K562 (cell line): ENCODE data around the gene CCDC82. TPM values are rescaled to one million over a fixed set of nuclear protein-coding genes. Genes with fewer than 3 reads are reported as not detected.

ENCODE experiments used
- ATF7 ChIP-seq: fragments of 450-650 bp; IDR thresholded peaks from 2 replicates; pipeline ENCODE4 v1.7.1; 2014; ENCODE audit warnings: mild to moderate bottlenecking, moderate library complexity
- CBFA2T3 ChIP-seq: fragments of 450-650 bp; IDR thresholded peaks from 2 replicates; pipeline ENCODE4 v1.6.1; 2017
- CHD2 ChIP-seq: IDR thresholded peaks from 2 replicates; pipeline ENCODE4 v1.6.1; 2011; ENCODE audit warnings: low read depth, low read length
- FOXK2 ChIP-seq, 2 experiments: fragments of 450-650 bp; IDR thresholded peaks in 1 of 2; conservative IDR thresholded peaks in 1 of 2; 2 replicates each; pipeline ENCODE4 v1.6.1; 2016; ENCODE audit warnings: low read depth in 2 of 2, mild to moderate bottlenecking in 1 of 2
- KLF16 ChIP-seq: IDR thresholded peaks from 2 replicates; pipeline ENCODE4 v1.6.1; 2016; ENCODE audit warnings: antibody characterized with exemption
- RBFOX2 ChIP-seq: fragments of 200-400 bp; formaldehyde crosslinking; IDR thresholded peaks from 2 replicates; pipeline ENCODE4 v1.6.1; 2017; ENCODE audit warnings: low read depth, mild to moderate bottlenecking, low read length, moderate library complexity
- SMARCC2 ChIP-seq: fragments of 450-650 bp; IDR thresholded peaks from 2 replicates; pipeline ENCODE4 v1.6.1; 2017; ENCODE audit warnings: antibody characterized with exemption, moderate library complexity, mild to moderate bottlenecking, low read depth
- STAT5B ChIP-seq: fragments of 250-450 bp; sonication (Bioruptor Pico); IDR thresholded peaks from 2 replicates; pipeline ENCODE4 v1.8.0; 2021; ENCODE audit warnings: mild to moderate bottlenecking, inconsistent platforms
- TEAD1 ChIP-seq, 2 experiments: fragments of 450-650 bp in 1 of 2; sonication (generic) in 1 of 2; formaldehyde crosslinking; IDR thresholded peaks; 2 replicates each; pipeline versions ENCODE4 v1.4.0 to v1.8.0; 2020 to 2022; ENCODE audit warnings: mild to moderate bottlenecking in 2 of 2, missing genetic modification reagents in 1 of 2
- TEAD4 ChIP-seq, 2 experiments: sonication (generic) in 1 of 2; formaldehyde crosslinking in 1 of 2; IDR thresholded peaks; 2 replicates each; pipeline versions ENCODE4 v1.6.1 to v1.8.0; 2012 to 2022; ENCODE audit warnings: borderline replicate concordance in 1 of 2, inconsistent platforms in 1 of 2, low read length in 1 of 2, mild to moderate bottlenecking in 1 of 2, missing genetic modification reagents in 1 of 2
- ZNF197 ChIP-seq: fragments of 200-800 bp; sonication (Bioruptor generic); IDR thresholded peaks from 2 replicates; pipeline ENCODE4 v1.6.1; 2016; ENCODE audit warnings: low read depth, missing genetic modification characterization, missing compliant biosample characterization
- ZNF224 ChIP-seq: sonication (generic); formaldehyde crosslinking; IDR thresholded peaks from 2 replicates; pipeline ENCODE4 v1.8.0; 2022; ENCODE audit warnings: mild to moderate bottlenecking, missing genetic modification reagents
- polyA plus RNA-seq, 8 experiments: library from polyadenylated mRNA; depleted of rRNA in 4 of 8; stranded (reverse) in 5 of 8; unstranded in 3 of 8; fragments of >200 nt; fragmentation: Nextera tagmentation in 2 of 8; fragmentation: Illumina TruSeq in 1 of 8; extraction: Ambion mirVana in 2 of 8; extraction: Trizol in 1 of 8; gene quantifications; 2 replicates each; pipeline versions ENCODE4 v1.2.1 to v1.2.3, GENCODE V29; 2011 to 2014; ENCODE audit warnings: inconsistent platforms in 1 of 8, missing spikeins in 1 of 8
- total RNA-seq, 7 experiments: library from RNA; depleted of rRNA in 6 of 7; stranded (reverse); fragments of >200 nt in 6 of 7; fragmentation: Illumina TruSeq in 2 of 7; extraction: Trizol in 2 of 7; gene quantifications; 2 replicates each; pipeline versions ENCODE4 v1.2.1 to v1.2.3, GENCODE V29; 2011 to 2021; ENCODE audit warnings: low replicate concordance in 1 of 7
- TF ChIP-seq, protein P1 (sequence below), 2 experiments: IDR thresholded peaks; 2 replicates each; pipeline ENCODE4 v1.6.1; 2011; ENCODE audit warnings: borderline replicate concordance in 1 of 2, control low read depth in 1 of 2, low read depth in 1 of 2, low read length in 1 of 2, mild to moderate bottlenecking in 1 of 2, mixed read lengths in 1 of 2, moderate library complexity in 1 of 2; ENCODE audit not compliant: insufficient read depth in 1 of 2, insufficient read length in 1 of 2, poor library complexity in 1 of 2, severe bottlenecking in 1 of 2; ENCODE audit errors: extremely low read depth in 1 of 2
- TF ChIP-seq, protein P2 (sequence below): fragments of 450-650 bp; formaldehyde crosslinking; IDR thresholded peaks from 2 replicates; pipeline ENCODE4 v1.4.0; 2020; ENCODE audit warnings: mild to moderate bottlenecking, moderate library complexity
- TF ChIP-seq, protein P3 (sequence below): IDR thresholded peaks from 2 replicates; pipeline ENCODE4 v1.6.1; 2011; ENCODE audit not compliant: insufficient read length; ENCODE audit errors: extremely low read depth
- TF ChIP-seq, protein P4 (sequence below): fragments of 450-650 bp; IDR thresholded peaks from 2 replicates; pipeline ENCODE4 v1.6.1; 2016; ENCODE audit warnings: low read depth

The CCDC82 gene
- total and polyA plus RNA-seq, 9 of the 15 experiments (the other 6 are each of a cell fraction or from before 2014, with no cell fraction given): 12.5 to 51.3 (median 24.5) TPM

DNA sequence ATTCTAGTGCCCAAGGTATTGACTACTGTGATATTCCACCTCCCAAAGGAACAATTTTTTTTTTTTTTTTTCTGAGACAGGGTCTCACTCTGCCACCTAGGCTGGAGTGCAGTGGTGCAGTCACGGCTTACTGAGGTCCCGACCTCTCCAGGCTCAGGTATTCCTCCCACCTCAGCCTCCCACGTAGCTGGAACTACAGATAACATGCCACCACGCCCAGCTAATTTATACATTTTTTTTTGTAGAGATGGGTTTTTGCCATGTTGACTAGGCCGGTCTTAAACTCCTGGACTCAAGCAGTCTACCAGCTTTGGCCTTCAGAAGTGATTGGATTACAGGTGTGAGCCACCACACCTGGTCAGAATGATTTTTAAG is 80.1 kb downstream of the CCDC82 start (continued):
- TF ChIP-seq, protein P1, sequence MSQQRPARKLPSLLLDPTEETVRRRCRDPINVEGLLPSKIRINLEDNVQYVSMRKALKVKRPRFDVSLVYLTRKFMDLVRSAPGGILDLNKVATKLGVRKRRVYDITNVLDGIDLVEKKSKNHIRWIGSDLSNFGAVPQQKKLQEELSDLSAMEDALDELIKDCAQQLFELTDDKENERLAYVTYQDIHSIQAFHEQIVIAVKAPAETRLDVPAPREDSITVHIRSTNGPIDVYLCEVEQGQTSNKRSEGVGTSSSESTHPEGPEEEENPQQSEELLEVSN (IDR thresholded peaks at IDR 0.05; ENCODE audit: borderline replicate concordance in 1 of 2, extremely low read depth in 1 of 2, insufficient read depth in 1 of 2, insufficient read length in 1 of 2, low read depth in 1 of 2, low read length in 1 of 2, poor library complexity in 1 of 2, severe bottlenecking in 1 of 2): no peak
- TF ChIP-seq STAT5B (CRISPR knock-in tag) (no peak), ATF7 (no peak), TEAD4 (IDR thresholded peaks at IDR 0.05; ENCODE audit: low read length) (peak; percentile 61), TEAD4 (CRISPR knock-in tag; IDR thresholded peaks at IDR 0.05; ENCODE audit: borderline replicate concordance) (no peak), CBFA2T3 (peak; percentile 67), KLF16 (0 out of 2 replicates have a peak, but pooled peaks have one; percentile 12), RBFOX2 (no peak), ZNF197 (CRISPR knock-in tag) (no peak), ZNF224 (no peak), SMARCC2 (no peak), FOXK2 (conservative IDR thresholded peaks at IDR 0.05 in 1 of 2, IDR thresholded peaks at IDR 0.05 in 1 of 2; ENCODE audit: low read depth in 2 of 2) (no peak), TEAD1 (CRISPR knock-in tag; IDR thresholded peaks at IDR 0.05) (no peak), CHD2 (no peak)
- TF ChIP-seq, protein P2, sequence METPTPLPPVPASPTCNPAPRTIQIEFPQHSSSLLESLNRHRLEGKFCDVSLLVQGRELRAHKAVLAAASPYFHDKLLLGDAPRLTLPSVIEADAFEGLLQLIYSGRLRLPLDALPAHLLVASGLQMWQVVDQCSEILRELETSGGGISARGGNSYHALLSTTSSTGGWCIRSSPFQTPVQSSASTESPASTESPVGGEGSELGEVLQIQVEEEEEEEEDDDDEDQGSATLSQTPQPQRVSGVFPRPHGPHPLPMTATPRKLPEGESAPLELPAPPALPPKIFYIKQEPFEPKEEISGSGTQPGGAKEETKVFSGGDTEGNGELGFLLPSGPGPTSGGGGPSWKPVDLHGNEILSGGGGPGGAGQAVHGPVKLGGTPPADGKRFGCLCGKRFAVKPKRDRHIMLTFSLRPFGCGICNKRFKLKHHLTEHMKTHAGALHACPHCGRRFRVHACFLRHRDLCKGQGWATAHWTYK (CRISPR knock-in tag): no peak
- TF ChIP-seq, protein P3, sequence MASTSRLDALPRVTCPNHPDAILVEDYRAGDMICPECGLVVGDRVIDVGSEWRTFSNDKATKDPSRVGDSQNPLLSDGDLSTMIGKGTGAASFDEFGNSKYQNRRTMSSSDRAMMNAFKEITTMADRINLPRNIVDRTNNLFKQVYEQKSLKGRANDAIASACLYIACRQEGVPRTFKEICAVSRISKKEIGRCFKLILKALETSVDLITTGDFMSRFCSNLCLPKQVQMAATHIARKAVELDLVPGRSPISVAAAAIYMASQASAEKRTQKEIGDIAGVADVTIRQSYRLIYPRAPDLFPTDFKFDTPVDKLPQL: no peak
- TF ChIP-seq, protein P4, sequence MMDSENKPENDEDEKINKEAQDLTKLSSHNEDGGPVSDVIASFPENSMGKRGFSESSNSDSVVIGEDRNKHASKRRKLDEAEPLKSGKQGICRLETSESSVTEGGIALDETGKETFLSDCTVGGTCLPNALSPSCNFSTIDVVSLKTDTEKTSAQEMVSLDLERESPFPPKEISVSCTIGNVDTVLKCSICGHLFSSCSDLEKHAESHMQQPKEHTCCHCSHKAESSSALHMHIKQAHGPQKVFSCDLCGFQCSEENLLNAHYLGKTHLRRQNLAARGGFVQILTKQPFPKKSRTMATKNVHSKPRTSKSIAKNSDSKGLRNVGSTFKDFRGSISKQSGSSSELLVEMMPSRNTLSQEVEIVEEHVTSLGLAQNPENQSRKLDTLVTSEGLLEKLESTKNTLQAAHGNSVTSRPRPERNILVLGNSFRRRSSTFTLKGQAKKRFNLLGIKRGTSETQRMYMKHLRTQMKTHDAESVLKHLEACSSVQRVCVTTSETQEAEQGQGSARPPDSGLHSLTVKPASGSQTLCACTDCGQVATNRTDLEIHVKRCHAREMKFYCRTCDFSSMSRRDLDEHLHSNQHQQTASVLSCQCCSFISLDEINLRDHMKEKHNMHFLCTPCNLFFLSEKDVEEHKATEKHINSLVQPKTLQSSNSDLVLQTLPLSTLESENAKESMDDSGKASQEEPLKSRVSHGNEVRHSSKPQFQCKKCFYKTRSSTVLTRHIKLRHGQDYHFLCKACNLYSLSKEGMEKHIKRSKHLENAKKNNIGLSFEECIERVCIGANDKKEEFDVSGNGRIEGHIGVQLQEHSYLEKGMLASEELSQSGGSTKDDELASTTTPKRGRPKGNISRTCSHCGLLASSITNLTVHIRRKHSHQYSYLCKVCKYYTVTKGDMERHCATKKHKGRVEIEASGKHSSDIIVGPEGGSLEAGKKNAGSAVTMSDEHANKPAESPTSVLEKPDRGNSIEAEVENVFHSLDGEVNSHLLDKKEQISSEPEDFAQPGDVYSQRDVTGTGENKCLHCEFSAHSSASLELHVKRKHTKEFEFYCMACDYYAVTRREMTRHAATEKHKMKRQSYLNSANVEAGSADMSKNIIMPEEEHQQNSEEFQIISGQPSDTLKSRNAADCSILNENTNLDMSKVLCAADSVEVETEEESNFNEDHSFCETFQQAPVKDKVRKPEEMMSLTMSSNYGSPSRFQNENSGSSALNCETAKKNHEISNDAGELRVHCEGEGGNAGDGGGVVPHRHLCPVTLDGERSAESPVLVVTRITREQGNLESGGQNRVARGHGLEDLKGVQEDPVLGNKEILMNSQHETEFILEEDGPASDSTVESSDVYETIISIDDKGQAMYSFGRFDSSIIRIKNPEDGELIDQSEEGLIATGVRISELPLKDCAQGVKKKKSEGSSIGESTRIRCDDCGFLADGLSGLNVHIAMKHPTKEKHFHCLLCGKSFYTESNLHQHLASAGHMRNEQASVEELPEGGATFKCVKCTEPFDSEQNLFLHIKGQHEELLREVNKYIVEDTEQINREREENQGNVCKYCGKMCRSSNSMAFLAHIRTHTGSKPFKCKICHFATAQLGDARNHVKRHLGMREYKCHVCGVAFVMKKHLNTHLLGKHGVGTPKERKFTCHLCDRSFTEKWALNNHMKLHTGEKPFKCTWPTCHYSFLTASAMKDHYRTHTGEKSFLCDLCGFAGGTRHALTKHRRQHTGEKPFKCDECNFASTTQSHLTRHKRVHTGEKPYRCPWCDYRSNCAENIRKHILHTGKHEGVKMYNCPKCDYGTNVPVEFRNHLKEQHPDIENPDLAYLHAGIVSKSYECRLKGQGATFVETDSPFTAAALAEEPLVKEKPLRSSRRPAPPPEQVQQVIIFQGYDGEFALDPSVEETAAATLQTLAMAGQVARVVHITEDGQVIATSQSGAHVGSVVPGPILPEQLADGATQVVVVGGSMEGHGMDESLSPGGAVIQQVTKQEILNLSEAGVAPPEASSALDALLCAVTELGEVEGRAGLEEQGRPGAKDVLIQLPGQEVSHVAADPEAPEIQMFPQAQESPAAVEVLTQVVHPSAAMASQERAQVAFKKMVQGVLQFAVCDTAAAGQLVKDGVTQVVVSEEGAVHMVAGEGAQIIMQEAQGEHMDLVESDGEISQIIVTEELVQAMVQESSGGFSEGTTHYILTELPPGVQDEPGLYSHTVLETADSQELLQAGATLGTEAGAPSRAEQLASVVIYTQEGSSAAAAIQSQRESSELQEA: no peak
